ENCODE data around the gene CD4. TPM values are rescaled to one million over a fixed set of nuclear protein-coding genes. Genes with fewer than 3 reads are reported as not detected.
A peak's percentile ranks its signal among the peaks of the same experiment; 100 is the strongest.

Gene CD4
- total RNA-seq, 1 donor from 2014 or later: 7.4 TPM

GRCh38 chr12:6832125-6832524 lies 42.8 kb downstream of the CD4 start:
- DNase-seq: no peak
- Histone ChIP-seq H3K4me3 (no peak overlapping the region), H3K4me1 (peaks cover 50% of the 10 kb centered on the region), H3K36me3 (peaks cover 28% of the 10 kb centered on the region), H3K27me3 (ENCODE audit: low read depth) (peaks cover 5% of the 10 kb centered on the region), H3K9me3 (replicated peaks) (no peaks in the 10 kb centered on the region), H3K27ac (replicated peaks) (peak overlapping the region; percentile 83)
- no peak for TF ChIP-seq CTCF (IDR thresholded peaks at IDR 0.05; ENCODE audit: borderline replicate concordance)
- intact Hi-C loops (cut with micrococcal nuclease): no loop called here

GRCh38 chr12:6833189-6833890 lies 44.0 kb downstream of the CD4 start:
- no peaks in the 10 kb centered on the region for H3K9me3 ChIP-seq (replicated peaks)
- peak overlapping the region; percentile 83 for H3K27ac ChIP-seq (replicated peaks)
- no peak for DNase-seq
- H3K4me1 ChIP-seq: peaks cover 40% of the 10 kb centered on the region
- no peak for TF ChIP-seq CTCF (IDR thresholded peaks at IDR 0.05; ENCODE audit: borderline replicate concordance)
- H3K27me3 ChIP-seq (ENCODE audit: low read depth): peaks cover 5% of the 10 kb centered on the region
- H3K36me3 ChIP-seq: peaks cover 40% of the 10 kb centered on the region
- intact Hi-C loops (cut with micrococcal nuclease): no loop called here
- peak overlapping the region; percentile 64 for H3K4me3 ChIP-seq

GRCh38 chr12:6834254-6834653 lies 44.9 kb downstream of the CD4 start:
- peak overlapping the region; percentile 83 for H3K27ac ChIP-seq (replicated peaks)
- H3K27me3 ChIP-seq (ENCODE audit: low read depth): no peaks in the 10 kb centered on the region
- intact Hi-C loops (cut with micrococcal nuclease): no loop called here
- peaks cover 49% of the 10 kb centered on the region for H3K36me3 ChIP-seq
- DNase-seq: no peak
- H3K4me3 ChIP-seq: peak overlapping the region; percentile 64
- H3K9me3 ChIP-seq (replicated peaks): no peaks in the 10 kb centered on the region
- peaks cover 30% of the 10 kb centered on the region for H3K4me1 ChIP-seq
- TF ChIP-seq CTCF (IDR thresholded peaks at IDR 0.05; ENCODE audit: borderline replicate concordance): no peak

GRCh38 chr12:6834873-6835272 lies 45.5 kb downstream of the CD4 start:
- Histone ChIP-seq H3K27ac (replicated peaks) (peak overlapping the region; percentile 83), H3K9me3 (replicated peaks) (no peaks in the 10 kb centered on the region), H3K27me3 (ENCODE audit: low read depth) (no peaks in the 10 kb centered on the region), H3K36me3 (peaks cover 54% of the 10 kb centered on the region), H3K4me3 (peak overlapping the region; percentile 64), H3K4me1 (peaks cover 24% of the 10 kb centered on the region)
- TF ChIP-seq CTCF (IDR thresholded peaks at IDR 0.05; ENCODE audit: borderline replicate concordance): no peak
- no peak for DNase-seq
- intact Hi-C loops (cut with micrococcal nuclease): no loop called here

GRCh38 chr12:6836851-6837250 lies 47.5 kb downstream of the CD4 start:
- H3K4me1 ChIP-seq: peaks cover 30% of the 10 kb centered on the region
- DNase-seq: no peak
- no peak for TF ChIP-seq CTCF (IDR thresholded peaks at IDR 0.05; ENCODE audit: borderline replicate concordance)
- no peak overlapping the region for H3K4me3 ChIP-seq
- H3K36me3 ChIP-seq: peaks cover 47% of the 10 kb centered on the region
- H3K9me3 ChIP-seq (replicated peaks): no peaks in the 10 kb centered on the region
- no peaks in the 10 kb centered on the region for H3K27me3 ChIP-seq (ENCODE audit: low read depth)
- intact Hi-C loops (cut with micrococcal nuclease): no loop called here
- H3K27ac ChIP-seq (replicated peaks): no peak overlapping the region
